Keratinocyte (primary cell): ENCODE results near the gene ASMT. TPM values are rescaled to one million over a fixed set of nuclear protein-coding genes. Genes with fewer than 3 reads are reported as not detected.

Experiments
- DNase-seq: peaks from one replicate; pipeline ENCODE4 v3.0.0-alpha.2; 2011; ENCODE audit warnings: low read depth, missing footprints, low spot score
- FAIRE-seq: peaks from 2 replicates; lab custom pipeline; 2011; peaks lifted over from hg19 to GRCh38; lab: Jason Lieb, UNC
- H2AFZ ChIP-seq: 2 replicates; pipeline ENCODE4 v1.6.0; 2012; ENCODE audit warnings: low read length, control low read depth, inconsistent platforms; ENCODE audit not compliant: control insufficient read depth
- H3K27ac ChIP-seq: 2 replicates; pipeline ENCODE4 v1.5.1; 2011; ENCODE audit warnings: low read length; ENCODE audit not compliant: control insufficient read depth, insufficient read depth
- H3K27me3 ChIP-seq: 3 replicates; pipeline ENCODE4 v1.6.0; 2011; ENCODE audit warnings: low read length; ENCODE audit not compliant: control insufficient read depth, insufficient read depth; ENCODE audit errors: extremely low read depth
- H3K36me3 ChIP-seq, 2 experiments: 2 replicates in 1 of 2; 3 replicates in 1 of 2; pipeline ENCODE4 v1.5.1; 2011; ENCODE audit warnings: low read length in 2 of 2, mild to moderate bottlenecking in 1 of 2; ENCODE audit not compliant: control insufficient read depth in 2 of 2, insufficient read depth in 2 of 2; ENCODE audit errors: extremely low read depth in 1 of 2
- H3K4me1 ChIP-seq: 3 replicates; pipeline ENCODE4 v1.5.1; 2011; ENCODE audit warnings: low read length; ENCODE audit not compliant: control insufficient read depth, insufficient read depth; ENCODE audit errors: extremely low read depth
- H3K4me2 ChIP-seq: 3 replicates; pipeline ENCODE4 v1.6.0; 2011; ENCODE audit warnings: low read depth, low read length; ENCODE audit not compliant: control insufficient read depth, insufficient read depth; ENCODE audit errors: extremely low read depth
- H3K4me3 ChIP-seq, 3 experiments: fragments of 200-600 bp in 1 of 3; sonication (generic) in 1 of 3; 2 replicates in 2 of 3; 3 replicates in 1 of 3; pipeline ENCODE4 v1.5.1; 2011 to 2016; ENCODE audit warnings: low read length in 3 of 3, mild to moderate bottlenecking in 3 of 3, control low read depth in 2 of 3, inconsistent platforms in 1 of 3, low read depth in 1 of 3, mixed read lengths in 1 of 3, mixed run types in 1 of 3, moderate library complexity in 1 of 3; ENCODE audit not compliant: control insufficient read depth in 2 of 3, insufficient read depth in 2 of 3; ENCODE audit errors: extremely low read depth in 1 of 3
- H3K79me2 ChIP-seq: 2 replicates; pipeline ENCODE4 v1.6.0; 2012; ENCODE audit warnings: low read length; ENCODE audit not compliant: control insufficient read depth, insufficient read depth
- H3K9ac ChIP-seq: 3 replicates; pipeline ENCODE4 v1.6.0; 2011; ENCODE audit warnings: low read length; ENCODE audit not compliant: control insufficient read depth, insufficient read depth; ENCODE audit errors: extremely low read depth
- H3K9me1 ChIP-seq: 3 replicates; pipeline ENCODE4 v1.6.0; 2011; ENCODE audit warnings: low read length; ENCODE audit not compliant: control insufficient read depth, insufficient read depth; ENCODE audit errors: extremely low read depth
- H3K9me3 ChIP-seq: 2 replicates; pipeline ENCODE4 v1.5.1; 2012; ENCODE audit warnings: low read depth, low read length; ENCODE audit not compliant: control insufficient read depth
- H4K20me1 ChIP-seq: 3 replicates; pipeline ENCODE4 v1.6.0; 2011; ENCODE audit warnings: low read length; ENCODE audit not compliant: control insufficient read depth, insufficient read depth; ENCODE audit errors: extremely low read depth
- EZH2 ChIP-seq: IDR thresholded peaks from one replicate; pipeline ENCODE4 v1.6.1; 2012; ENCODE audit warnings: inconsistent platforms, mild to moderate bottlenecking, low read length, moderate library complexity
- dilution Hi-C: fragments of 300-500 bp; cut with MboI; formaldehyde crosslinking; loops from one replicate; pipeline ENCODE4 v1.7.0; 2020; ENCODE audit warnings: low sequenced_read_pairs; ENCODE audit not compliant: extremely low pct_ligation_motif_present
- polyA plus RNA-seq, 5 experiments: library from polyadenylated mRNA; depleted of rRNA in 3 of 5; stranded (reverse) in 3 of 5; stranded (forward) in 1 of 5; unstranded in 1 of 5; fragments of >200 nt; gene quantifications; 1 replicate in 1 of 5; 2 replicates in 3 of 5; 3 replicates in 1 of 5; pipeline versions ENCODE4 v1.2.1 to v1.2.3, GENCODE V29; 2011 to 2012; ENCODE audit warnings: missing spikeins in 2 of 5, low read depth in 1 of 5, low replicate concordance in 1 of 5
- TF ChIP-seq, protein P1 (sequence below), 3 experiments: IDR thresholded peaks in 1 of 3; conservative IDR thresholded peaks in 1 of 3; optimal IDR thresholded peaks in 1 of 3; 2 replicates in 2 of 3; 3 replicates in 1 of 3; pipeline versions ENCODE3 to v1.5.1; 2011; ENCODE audit warnings: low read length in 3 of 3, mild to moderate bottlenecking in 3 of 3, moderate library complexity in 2 of 3, control low read depth in 1 of 3, inconsistent platforms in 1 of 3; ENCODE audit not compliant: insufficient read depth in 2 of 3; ENCODE audit errors: extremely low read depth in 1 of 3

The ASMT gene
- polyA plus RNA-seq, 1 donor (not counting 4 experiments of a cell fraction or from before 2014, with no cell fraction given): not detected

DNA sequence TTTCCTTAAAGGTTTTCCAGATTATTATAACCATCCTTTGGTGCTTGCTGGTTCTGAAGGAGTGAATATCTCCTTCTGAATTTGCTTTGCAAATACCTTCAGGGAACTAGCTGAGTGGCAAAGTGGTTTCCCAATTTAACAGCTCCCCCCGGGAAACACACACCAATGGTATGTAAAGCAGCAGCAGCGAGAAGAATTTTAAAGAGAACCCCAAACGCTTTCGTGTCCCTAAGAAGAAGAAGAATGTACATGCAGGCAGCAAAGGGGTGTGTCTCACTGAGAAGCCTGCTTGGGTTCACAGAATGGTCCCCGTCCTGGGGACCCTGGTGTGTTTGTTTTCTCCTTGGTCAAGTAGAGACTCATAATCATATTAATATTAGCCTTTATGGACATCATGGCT, 27.7 kb upstream of the ASMT start:
- H3K27me3 ChIP-seq: no peaks in the 10 kb centered on the region
- H3K4me3 ChIP-seq: no peak overlapping the region
- H3K9ac ChIP-seq: no peak overlapping the region
- TF ChIP-seq, protein P1, sequence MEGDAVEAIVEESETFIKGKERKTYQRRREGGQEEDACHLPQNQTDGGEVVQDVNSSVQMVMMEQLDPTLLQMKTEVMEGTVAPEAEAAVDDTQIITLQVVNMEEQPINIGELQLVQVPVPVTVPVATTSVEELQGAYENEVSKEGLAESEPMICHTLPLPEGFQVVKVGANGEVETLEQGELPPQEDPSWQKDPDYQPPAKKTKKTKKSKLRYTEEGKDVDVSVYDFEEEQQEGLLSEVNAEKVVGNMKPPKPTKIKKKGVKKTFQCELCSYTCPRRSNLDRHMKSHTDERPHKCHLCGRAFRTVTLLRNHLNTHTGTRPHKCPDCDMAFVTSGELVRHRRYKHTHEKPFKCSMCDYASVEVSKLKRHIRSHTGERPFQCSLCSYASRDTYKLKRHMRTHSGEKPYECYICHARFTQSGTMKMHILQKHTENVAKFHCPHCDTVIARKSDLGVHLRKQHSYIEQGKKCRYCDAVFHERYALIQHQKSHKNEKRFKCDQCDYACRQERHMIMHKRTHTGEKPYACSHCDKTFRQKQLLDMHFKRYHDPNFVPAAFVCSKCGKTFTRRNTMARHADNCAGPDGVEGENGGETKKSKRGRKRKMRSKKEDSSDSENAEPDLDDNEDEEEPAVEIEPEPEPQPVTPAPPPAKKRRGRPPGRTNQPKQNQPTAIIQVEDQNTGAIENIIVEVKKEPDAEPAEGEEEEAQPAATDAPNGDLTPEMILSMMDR (optimal IDR thresholded peaks at IDR 0.05 in 1 of 3, IDR thresholded peaks at IDR 0.05 in 1 of 3, conservative IDR thresholded peaks at IDR 0.05 in 1 of 3; ENCODE audit: extremely low read depth in 1 of 3, insufficient read depth in 2 of 3, low read length in 3 of 3): no peak
- TF ChIP-seq EZH2: no peak
- DNase-seq: no peak
- H3K79me2 ChIP-seq: peaks cover 6% of the 10 kb centered on the region
- H3K9me3 ChIP-seq: no peaks in the 10 kb centered on the region
- no peaks in the 10 kb centered on the region for H3K36me3 ChIP-seq
- no peaks in the 10 kb centered on the region for H3K4me1 ChIP-seq
- no peak overlapping the region for H2AFZ ChIP-seq
- FAIRE-seq: no peak
- H3K27ac ChIP-seq: no peak overlapping the region
- H3K9me1 ChIP-seq: no peaks in the 10 kb centered on the region
- dilution Hi-C loops: no loop called here
- no peak overlapping the region for H3K4me2 ChIP-seq
- H4K20me1 ChIP-seq: no peaks in the 10 kb centered on the region

DNA sequence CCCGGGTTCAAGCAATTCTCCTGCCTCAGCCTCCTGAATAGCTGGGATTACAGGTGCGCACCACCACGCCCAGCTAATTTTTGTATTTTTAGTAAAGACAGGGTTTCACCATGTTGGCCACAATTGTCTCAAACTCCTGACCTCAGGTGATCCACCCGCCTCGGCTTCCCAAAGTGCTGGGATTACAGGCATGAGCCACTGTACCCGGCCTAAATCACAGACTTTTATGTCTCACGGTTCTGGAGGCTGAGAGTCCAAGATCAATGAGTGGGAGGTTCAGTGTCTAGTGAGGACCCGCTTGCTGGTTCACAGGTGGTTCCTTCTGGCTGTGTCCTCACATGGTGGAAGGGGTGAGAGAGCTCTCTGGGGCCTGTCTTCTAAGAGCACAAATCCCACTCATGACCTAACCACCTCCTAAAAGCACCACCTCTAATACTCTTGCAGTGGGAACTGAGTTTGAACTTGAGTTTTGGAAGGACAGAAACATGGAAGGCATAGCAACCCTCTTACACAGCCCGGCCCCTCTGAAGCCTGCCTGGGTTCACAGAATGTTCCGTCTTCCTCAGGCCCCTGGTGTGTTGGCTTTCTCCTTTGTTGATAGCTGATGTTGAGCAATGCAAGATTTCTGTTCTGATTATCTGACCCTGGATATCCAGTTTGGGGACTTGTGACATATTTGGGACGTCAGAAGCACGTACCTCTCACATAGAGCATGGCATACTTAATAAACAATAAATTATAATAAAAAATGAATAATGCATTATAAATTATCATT, 25.3 kb upstream of the ASMT start:
- FAIRE-seq: no peak
- dilution Hi-C loops: no loop called here

More for the DNA sequence above, 25.3 kb upstream of the ASMT start:
- DNase-seq: no peak
- Histone ChIP-seq H3K4me3 (no peak overlapping the region), H4K20me1 (no peaks in the 10 kb centered on the region), H3K9me1 (no peaks in the 10 kb centered on the region), H2AFZ (no peak overlapping the region), H3K79me2 (peaks cover 29% of the 10 kb centered on the region), H3K36me3 (peaks cover 5 to 6% of the 10 kb centered on the region in 2 experiments), H3K9me3 (no peaks in the 10 kb centered on the region), H3K4me1 (peaks cover 3% of the 10 kb centered on the region), H3K27me3 (no peaks in the 10 kb centered on the region), H3K9ac (no peak overlapping the region), H3K4me2 (no peak overlapping the region), H3K27ac (no peak overlapping the region)
- TF ChIP-seq, protein P1 (optimal IDR thresholded peaks at IDR 0.05 in 1 of 3, IDR thresholded peaks at IDR 0.05 in 1 of 3, conservative IDR thresholded peaks at IDR 0.05 in 1 of 3; ENCODE audit: extremely low read depth in 1 of 3, insufficient read depth in 2 of 3, low read length in 3 of 3): no peak
- TF ChIP-seq EZH2: no peak
